ENCODE results near the gene RFX2. TPM values are rescaled to one million over a fixed set of nuclear protein-coding genes. Genes with fewer than 3 reads are reported as not detected.

Gene RFX2
- total and polyA plus RNA-seq, 9 of the 15 experiments (the other 6 are each of a cell fraction or from before 2014, with no cell fraction given): 3.6 to 18.7 (median 8.7) TPM

DNA sequence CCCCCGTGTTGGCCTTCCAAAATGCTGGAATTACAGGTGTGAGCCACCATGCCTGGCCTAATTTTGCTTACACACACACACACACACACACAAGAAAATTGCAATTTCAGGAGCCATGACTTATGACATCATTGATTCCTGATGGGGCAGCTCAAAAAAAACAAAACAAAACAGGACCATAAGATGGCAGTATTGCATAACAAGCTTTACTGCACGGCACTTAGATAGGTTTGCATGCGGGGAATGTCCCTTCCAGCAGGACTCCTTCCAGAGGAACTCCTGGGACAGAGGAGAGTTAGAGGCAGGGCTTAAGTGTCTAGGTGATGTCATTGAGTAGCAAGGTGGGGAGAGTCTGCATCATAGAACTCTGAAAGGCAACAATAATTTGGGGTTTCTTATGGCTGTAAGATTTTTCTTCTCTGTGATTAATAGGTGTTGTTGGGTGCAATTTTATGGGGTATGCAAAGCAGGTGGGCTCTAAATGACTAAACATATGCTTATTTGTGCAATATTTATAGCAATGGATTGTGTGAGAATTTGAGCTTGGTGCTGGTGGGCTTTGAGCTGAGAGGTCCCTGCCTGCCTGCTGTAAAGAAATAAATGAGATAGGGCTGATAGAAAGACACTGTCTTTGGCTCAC is 16.2 kb upstream of the RFX2 start (continued):
- no peak for TF ChIP-seq NELFE (IDR thresholded peaks at IDR 0.05; ENCODE audit: insufficient read depth, insufficient read length)
- no peak for TF ChIP-seq NFRKB (IDR thresholded peaks at IDR 0.05; ENCODE audit: low read depth)
- TF ChIP-seq PML (IDR thresholded peaks at IDR 0.05; ENCODE audit: low read length): no peak
- no peak for TF ChIP-seq TCF7 (IDR thresholded peaks at IDR 0.05; ENCODE audit: borderline replicate concordance)
- TF ChIP-seq, protein P1, sequence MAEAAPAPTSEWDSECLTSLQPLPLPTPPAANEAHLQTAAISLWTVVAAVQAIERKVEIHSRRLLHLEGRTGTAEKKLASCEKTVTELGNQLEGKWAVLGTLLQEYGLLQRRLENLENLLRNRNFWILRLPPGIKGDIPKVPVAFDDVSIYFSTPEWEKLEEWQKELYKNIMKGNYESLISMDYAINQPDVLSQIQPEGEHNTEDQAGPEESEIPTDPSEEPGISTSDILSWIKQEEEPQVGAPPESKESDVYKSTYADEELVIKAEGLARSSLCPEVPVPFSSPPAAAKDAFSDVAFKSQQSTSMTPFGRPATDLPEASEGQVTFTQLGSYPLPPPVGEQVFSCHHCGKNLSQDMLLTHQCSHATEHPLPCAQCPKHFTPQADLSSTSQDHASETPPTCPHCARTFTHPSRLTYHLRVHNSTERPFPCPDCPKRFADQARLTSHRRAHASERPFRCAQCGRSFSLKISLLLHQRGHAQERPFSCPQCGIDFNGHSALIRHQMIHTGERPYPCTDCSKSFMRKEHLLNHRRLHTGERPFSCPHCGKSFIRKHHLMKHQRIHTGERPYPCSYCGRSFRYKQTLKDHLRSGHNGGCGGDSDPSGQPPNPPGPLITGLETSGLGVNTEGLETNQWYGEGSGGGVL (CRISPR knock-in tag; IDR thresholded peaks at IDR 0.05): no peak
- TF ChIP-seq, protein P2, sequence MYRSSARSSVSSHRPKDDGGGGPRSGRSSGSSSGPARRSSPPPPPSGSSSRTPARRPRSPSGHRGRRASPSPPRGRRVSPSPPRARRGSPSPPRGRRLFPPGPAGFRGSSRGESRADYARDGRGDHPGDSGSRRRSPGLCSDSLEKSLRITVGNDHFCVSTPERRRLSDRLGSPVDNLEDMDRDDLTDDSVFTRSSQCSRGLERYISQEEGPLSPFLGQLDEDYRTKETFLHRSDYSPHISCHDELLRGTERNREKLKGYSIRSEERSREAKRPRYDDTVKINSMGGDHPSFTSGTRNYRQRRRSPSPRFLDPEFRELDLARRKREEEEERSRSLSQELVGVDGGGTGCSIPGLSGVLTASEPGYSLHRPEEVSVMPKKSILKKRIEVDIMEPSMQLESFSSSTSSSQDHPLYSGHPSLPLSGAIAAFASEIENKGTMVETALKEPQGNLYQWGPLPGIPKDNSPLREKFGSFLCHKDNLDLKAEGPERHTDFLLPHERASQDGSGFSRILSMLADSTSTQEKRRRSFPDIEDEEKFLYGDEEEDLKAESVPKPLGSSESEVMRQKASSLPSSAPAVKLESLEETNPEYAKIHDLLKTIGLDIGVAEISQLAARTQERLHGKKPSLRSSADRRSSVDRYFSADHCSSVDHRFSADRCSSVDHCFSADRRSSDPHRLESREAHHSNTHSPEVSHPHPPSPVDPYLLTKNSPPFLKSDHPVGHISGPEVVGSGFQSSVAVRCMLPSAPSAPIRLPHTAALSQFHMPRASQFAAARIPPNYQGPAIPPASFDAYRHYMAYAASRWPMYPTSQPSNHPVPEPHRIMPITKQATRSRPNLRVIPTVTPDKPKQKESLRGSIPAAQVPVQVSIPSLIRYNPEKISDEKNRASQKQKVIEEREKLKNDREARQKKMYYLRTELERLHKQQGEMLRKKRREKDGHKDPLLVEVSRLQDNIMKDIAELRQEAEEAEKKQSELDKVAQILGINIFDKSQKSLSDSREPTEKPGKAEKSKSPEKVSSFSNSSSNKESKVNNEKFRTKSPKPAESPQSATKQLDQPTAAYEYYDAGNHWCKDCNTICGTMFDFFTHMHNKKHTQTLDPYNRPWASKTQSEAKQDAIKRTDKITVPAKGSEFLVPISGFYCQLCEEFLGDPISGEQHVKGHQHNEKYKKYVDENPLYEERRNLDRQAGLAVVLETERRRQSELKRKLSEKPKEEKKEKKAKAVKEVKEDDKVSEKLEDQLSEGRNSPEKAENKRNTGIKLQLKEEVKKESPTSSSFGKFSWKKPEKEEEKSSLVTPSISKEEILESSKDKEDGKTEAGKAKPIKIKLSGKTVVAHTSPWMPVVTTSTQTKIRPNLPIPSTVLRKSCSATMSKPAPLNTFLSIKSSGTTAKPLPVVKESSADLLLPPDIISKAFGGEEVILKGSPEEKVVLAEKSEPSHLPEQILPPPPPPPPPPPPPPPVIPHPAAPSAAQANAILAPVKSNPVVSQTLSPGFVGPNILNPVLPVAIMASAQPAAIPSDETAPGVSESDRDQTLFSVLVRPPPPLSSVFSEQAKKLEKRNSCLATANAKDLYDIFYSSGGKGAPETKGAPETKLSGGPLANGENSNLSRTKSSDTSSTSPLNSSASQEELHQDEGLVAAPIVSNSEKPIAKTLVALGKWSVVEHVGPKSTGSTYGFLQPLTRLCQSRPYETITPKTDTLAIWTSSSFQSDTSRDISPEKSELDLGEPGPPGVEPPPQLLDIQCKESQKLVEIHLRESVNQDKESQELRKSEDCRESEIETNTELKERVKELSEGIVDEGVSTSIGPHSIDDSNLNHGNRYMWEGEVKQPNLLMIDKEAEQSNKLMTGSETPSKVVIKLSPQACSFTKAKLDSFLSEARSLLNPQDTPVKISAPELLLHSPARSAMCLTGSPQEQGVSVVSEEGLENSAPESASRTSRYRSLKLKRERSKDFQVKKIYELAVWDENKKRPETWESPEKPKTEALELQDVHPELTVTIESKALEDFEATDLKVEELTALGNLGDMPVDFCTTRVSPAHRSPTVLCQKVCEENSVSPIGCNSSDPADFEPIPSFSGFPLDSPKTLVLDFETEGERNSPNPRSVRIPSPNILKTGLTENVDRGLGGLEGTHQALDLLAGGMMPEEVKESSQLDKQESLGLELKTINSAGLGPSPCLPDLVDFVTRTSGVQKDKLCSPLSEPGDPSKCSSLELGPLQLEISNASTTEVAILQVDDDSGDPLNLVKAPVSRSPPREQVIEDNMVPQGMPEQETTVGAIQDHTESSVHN (IDR thresholded peaks at IDR 0.05; ENCODE audit: borderline replicate concordance in 1 of 2, low read depth in 1 of 2): no peak
- peak; percentile 74; the same call in 1 of the 2 replicates for TF ChIP-seq JUN (IDR thresholded peaks at IDR 0.05; ENCODE audit: borderline replicate concordance, low read depth, low read length)
- TF ChIP-seq JUN (CRISPR knock-in tag; IDR thresholded peaks at IDR 0.05; ENCODE audit: borderline replicate concordance): no peak
- TF ChIP-seq, protein P3, sequence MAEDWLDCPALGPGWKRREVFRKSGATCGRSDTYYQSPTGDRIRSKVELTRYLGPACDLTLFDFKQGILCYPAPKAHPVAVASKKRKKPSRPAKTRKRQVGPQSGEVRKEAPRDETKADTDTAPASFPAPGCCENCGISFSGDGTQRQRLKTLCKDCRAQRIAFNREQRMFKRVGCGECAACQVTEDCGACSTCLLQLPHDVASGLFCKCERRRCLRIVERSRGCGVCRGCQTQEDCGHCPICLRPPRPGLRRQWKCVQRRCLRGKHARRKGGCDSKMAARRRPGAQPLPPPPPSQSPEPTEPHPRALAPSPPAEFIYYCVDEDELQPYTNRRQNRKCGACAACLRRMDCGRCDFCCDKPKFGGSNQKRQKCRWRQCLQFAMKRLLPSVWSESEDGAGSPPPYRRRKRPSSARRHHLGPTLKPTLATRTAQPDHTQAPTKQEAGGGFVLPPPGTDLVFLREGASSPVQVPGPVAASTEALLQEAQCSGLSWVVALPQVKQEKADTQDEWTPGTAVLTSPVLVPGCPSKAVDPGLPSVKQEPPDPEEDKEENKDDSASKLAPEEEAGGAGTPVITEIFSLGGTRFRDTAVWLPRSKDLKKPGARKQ (CRISPR knock-in tag; IDR thresholded peaks at IDR 0.05): no peak
- no peak for TF ChIP-seq ZFX (CRISPR knock-in tag; IDR thresholded peaks at IDR 0.05)
- TF ChIP-seq GATA2 (CRISPR knock-in tag; IDR thresholded peaks at IDR 0.05): no peak
- TF ChIP-seq, protein P4, sequence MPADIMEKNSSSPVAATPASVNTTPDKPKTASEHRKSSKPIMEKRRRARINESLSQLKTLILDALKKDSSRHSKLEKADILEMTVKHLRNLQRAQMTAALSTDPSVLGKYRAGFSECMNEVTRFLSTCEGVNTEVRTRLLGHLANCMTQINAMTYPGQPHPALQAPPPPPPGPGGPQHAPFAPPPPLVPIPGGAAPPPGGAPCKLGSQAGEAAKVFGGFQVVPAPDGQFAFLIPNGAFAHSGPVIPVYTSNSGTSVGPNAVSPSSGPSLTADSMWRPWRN (IDR thresholded peaks at IDR 0.05; ENCODE audit: low read depth): no peak
- TF ChIP-seq, protein P5, sequence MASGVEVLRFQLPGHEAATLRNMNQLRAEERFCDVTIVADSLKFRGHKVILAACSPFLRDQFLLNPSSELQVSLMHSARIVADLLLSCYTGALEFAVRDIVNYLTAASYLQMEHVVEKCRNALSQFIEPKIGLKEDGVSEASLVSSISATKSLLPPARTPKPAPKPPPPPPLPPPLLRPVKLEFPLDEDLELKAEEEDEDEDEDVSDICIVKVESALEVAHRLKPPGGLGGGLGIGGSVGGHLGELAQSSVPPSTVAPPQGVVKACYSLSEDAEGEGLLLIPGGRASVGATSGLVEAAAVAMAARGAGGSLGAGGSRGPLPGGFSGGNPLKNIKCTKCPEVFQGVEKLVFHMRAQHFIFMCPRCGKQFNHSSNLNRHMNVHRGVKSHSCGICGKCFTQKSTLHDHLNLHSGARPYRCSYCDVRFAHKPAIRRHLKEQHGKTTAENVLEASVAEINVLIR (CRISPR knock-in tag; IDR thresholded peaks at IDR 0.05): no peak
- no peak for TF ChIP-seq BRD4 (IDR thresholded peaks at IDR 0.05)
